ENCODE measurements around the gene GNG2.
A peak's percentile ranks its signal among the peaks of the same experiment; 100 is the strongest.

The GNG2 gene

GRCh38 chr14:51860164-51860824 lies at the start of gene GNG2:
GNG2 (plus strand) TSS chr14:51860612; CDS start chr14:51950679, 90,067 bp downstream.
- DNase-seq, result peak; percentile 22

- no peak for DNase-seq
Observed at GRCh38 chr14:51811706-51812105, 48.7 kb upstream of the GNG2 start.

GRCh38 chr14:51816031-51816430 lies 44.4 kb upstream of the GNG2 start:
- no peak for DNase-seq

- no peak for DNase-seq
Observed at GRCh38 chr14:51817326-51817725, 43.1 kb upstream of the GNG2 start.

GRCh38 chr14:51818748-51819380 lies 41.5 kb upstream of the GNG2 start:
- DNase-seq, result peak; percentile 16

GRCh38 chr14:51821822-51822221 lies 38.6 kb upstream of the GNG2 start:
- DNase-seq, result no peak

- DNase-seq, result no peak
Observed at GRCh38 chr14:51822499-51822898, 37.9 kb upstream of the GNG2 start.

- DNase-seq, result no peak
Observed at GRCh38 chr14:51823706-51824105, 36.7 kb upstream of the GNG2 start.

- DNase-seq, result no peak
Observed at GRCh38 chr14:51824191-51824590, 36.2 kb upstream of the GNG2 start.

- DNase-seq, result no peak
Observed at GRCh38 chr14:51825926-51826325, 34.5 kb upstream of the GNG2 start.

- no peak for DNase-seq
Observed at GRCh38 chr14:51828017-51828797, 32.2 kb upstream of the GNG2 start.

- DNase-seq, result no peak
Observed at GRCh38 chr14:51834240-51834639, 26.2 kb upstream of the GNG2 start.

GRCh38 chr14:51836417-51836816 lies 24.0 kb upstream of the GNG2 start:
- DNase-seq, result no peak

- no peak for DNase-seq
Observed at GRCh38 chr14:51844081-51844881, 16.1 kb upstream of the GNG2 start.

GRCh38 chr14:51845811-51846210 lies 14.6 kb upstream of the GNG2 start:
- no peak for DNase-seq

- DNase-seq, result no peak
Observed at GRCh38 chr14:51846631-51847488, 13.6 kb upstream of the GNG2 start.

GRCh38 chr14:51847489-51847796 lies 13.0 kb upstream of the GNG2 start:
- DNase-seq, result no peak

GRCh38 chr14:51848120-51848519 lies 12.3 kb upstream of the GNG2 start:
- DNase-seq, result no peak

- DNase-seq, result no peak
Observed at GRCh38 chr14:51849097-51849496, 11.3 kb upstream of the GNG2 start.

GRCh38 chr14:51850651-51851050 lies 9.8 kb upstream of the GNG2 start:
- no peak for DNase-seq

- no peak for DNase-seq
Observed at GRCh38 chr14:51852541-51852940, 7.9 kb upstream of the GNG2 start.

- no peak for DNase-seq
Observed at GRCh38 chr14:51855234-51855633, 5.2 kb upstream of the GNG2 start.
